PC-3 (cell line): ENCODE results near the gene UGT2B17. TPM values are rescaled to one million over a fixed set of nuclear protein-coding genes. Genes with fewer than 3 reads are reported as not detected.

ENCODE experiments used
- ATAC-seq: fragments of 200-7000 bp; cut with Tn5 transposase; 2 replicates; pipeline ENCODE4 v1.9.1; 2020; ENCODE audit warnings: mild to moderate bottlenecking, moderate library complexity
- BruUV-seq: library from RNA; stranded (reverse); fragments of 400-500 nt; replicated peaks from 2 replicates; lab custom pipeline; 2021; lab: Mats Ljungman, UMichigan
- CTCF ChIA-PET: fragments of 300-600 bp; sonication (Branson Sonifier 250); formaldehyde crosslinking; loops from one replicate; lab custom pipeline; 2022; ENCODE audit warnings: antibody characterized with exemption; lab: Charles Lee
- POLR2A ChIA-PET: fragments of 300-600 bp; sonication (Branson Sonifier 250); formaldehyde crosslinking; loops from one replicate; lab custom pipeline; 2022; ENCODE audit warnings: antibody characterized with exemption; ENCODE audit not compliant: unreplicated experiment; lab: Charles Lee
- DNase-seq: peaks from one replicate; pipeline ENCODE4 v3.0.0-alpha.2; 2015
- H2AFZ ChIP-seq: fragments of 300-600 bp; sonication (generic); 2 replicates; pipeline ENCODE4 v1.6.0; 2016; ENCODE audit warnings: antibody characterized with exemption, low read length
- H3F3A ChIP-seq: fragments of 300-600 bp; sonication (generic); one replicate; pipeline ENCODE4 v1.6.0; 2017; ENCODE audit warnings: antibody characterized with exemption, low read length, control low read depth, mild to moderate bottlenecking; ENCODE audit not compliant: unreplicated experiment
- H3K27ac ChIP-seq: fragments of 300-600 bp; sonication (generic); 2 replicates; pipeline ENCODE4 v1.5.1; 2016; ENCODE audit warnings: mild to moderate bottlenecking, low read length
- H3K27me3 ChIP-seq: fragments of 300-600 bp; sonication (generic); 2 replicates; pipeline ENCODE4 v1.6.1; 2016; ENCODE audit warnings: low read length, mixed read lengths
- H3K36me3 ChIP-seq: fragments of 300-600 bp; sonication (generic); 2 replicates; pipeline ENCODE4 v1.6.1; 2016; ENCODE audit warnings: low read depth, mixed run types, low read length, mixed read lengths
- H3K4me1 ChIP-seq: fragments of 300-600 bp; sonication (generic); 2 replicates; pipeline ENCODE4 v1.5.1; 2016; ENCODE audit warnings: low read length; ENCODE audit not compliant: insufficient read depth
- H3K4me2 ChIP-seq: fragments of 300-600 bp; sonication (generic); 2 replicates; pipeline ENCODE4 v1.6.0; 2016; ENCODE audit warnings: low read length
- H3K4me3 ChIP-seq: fragments of 300-600 bp; sonication (generic); 2 replicates; pipeline ENCODE4 v1.5.1; 2016; ENCODE audit warnings: mild to moderate bottlenecking, low read length, mixed read lengths
- H3K79me2 ChIP-seq: fragments of 300-600 bp; sonication (generic); 2 replicates; pipeline ENCODE4 v1.6.1; 2017; ENCODE audit warnings: low read length, mixed read lengths
- H3K9ac ChIP-seq: fragments of 300-600 bp; sonication (generic); 2 replicates; pipeline ENCODE4 v1.6.0; 2016; ENCODE audit warnings: mild to moderate bottlenecking, low read length
- H3K9me2 ChIP-seq: fragments of 300-600 bp; sonication (generic); replicated peaks from 2 replicates; pipeline ENCODE4 v1.6.1; 2016; ENCODE audit warnings: mixed run types, low read length, mixed read lengths
- H3K9me3 ChIP-seq: fragments of 300-600 bp; sonication (generic); 2 replicates; pipeline ENCODE4 v1.6.1; 2016; ENCODE audit warnings: low read length, mixed read lengths
- H4K20me1 ChIP-seq: fragments of 300-600 bp; sonication (generic); 2 replicates; pipeline ENCODE4 v1.6.1; 2016; ENCODE audit warnings: low read length, mixed read lengths
- CTCF ChIP-seq: fragments of 300-600 bp; sonication (generic); conservative IDR thresholded peaks from 2 replicates; pipeline ENCODE4 v1.5.1; 2017; ENCODE audit warnings: antibody characterized with exemption, low read depth, mild to moderate bottlenecking, low read length
- EZH2 ChIP-seq: fragments of 300-600 bp; sonication (generic); IDR thresholded peaks from one replicate; pipeline ENCODE4 v1.6.1; 2017; ENCODE audit warnings: antibody characterized with exemption, mild to moderate bottlenecking, low read length; ENCODE audit not compliant: unreplicated experiment
- EZH2phosphoT487 ChIP-seq: fragments of 300-600 bp; sonication (generic); IDR thresholded peaks from 2 replicates; pipeline ENCODE4 v1.6.1; 2018; ENCODE audit warnings: mild to moderate bottlenecking, antibody characterized with exemption, low read length, borderline replicate concordance
- intact Hi-C: fragments of 100-400 bp; cut with micrococcal nuclease; formaldehyde crosslinking; loops from 2 replicates; pipeline ENCODE4 v1.9.0; 2023
- total RNA-seq: library from RNA; depleted of rRNA; stranded (reverse); fragments of >200 nt; gene quantifications from 2 replicates; pipeline ENCODE4 v1.2.3, GENCODE V29; 2014

Gene UGT2B17
- total RNA-seq, 1 experiment from 2014 or later, result not detected

- Histone ChIP-seq H3K9me2 (no peaks in the 10 kb centered on the region), H3K9me3 (no peaks in the 10 kb centered on the region), H3F3A (no peaks in the 10 kb centered on the region), H3K9ac (no peak overlapping the region), H3K27me3 (no peaks in the 10 kb centered on the region), H3K79me2 (no peaks in the 10 kb centered on the region), H3K4me2 (0 out of 2 replicates have a peak overlapping the region, but pooled peaks have one; percentile 2), H2AFZ (no peak overlapping the region), H3K27ac (peak overlapping the region; percentile 14; the same call in 1 of the 2 replicates), H3K4me3 (no peak overlapping the region), H3K4me1 (peaks cover 22% of the 10 kb centered on the region), H3K36me3 (no peaks in the 10 kb centered on the region), H4K20me1 (no peaks in the 10 kb centered on the region)
- intact Hi-C loops, result no loop called here
- POLR2A ChIA-PET, result interaction anchor here (0.6 kb wide), 1 partner anchor 38 kb away, joined by 3 read pairs; no protein-coding TSS in a partner anchor
- CTCF ChIA-PET, result no interaction called here
- no peak for TF ChIP-seq CTCF
- no peak for TF ChIP-seq EZH2phosphoT487
- TF ChIP-seq EZH2, result no peak
- ATAC-seq (peak; percentile 95), DNase-seq (peak; percentile 77)
- BruUV-seq, result no TSS peak
Measured at GRCh38 chr4:68591204-68591603, 15.1 kb upstream of the UGT2B17 start.

GRCh38 chr4:68589790-68590189, 13.7 kb upstream of the UGT2B17 start:
- ChIA-PET POLR2A (no interaction called here), CTCF (no interaction called here)
- Histone ChIP-seq H3K27me3 (no peaks in the 10 kb centered on the region), H3K79me2 (no peaks in the 10 kb centered on the region), H3F3A (no peaks in the 10 kb centered on the region), H3K4me2 (no peak overlapping the region), H3K4me3 (no peak overlapping the region), H4K20me1 (no peaks in the 10 kb centered on the region), H3K36me3 (no peaks in the 10 kb centered on the region), H3K9me3 (no peaks in the 10 kb centered on the region), H3K9me2 (no peaks in the 10 kb centered on the region), H3K9ac (no peak overlapping the region), H3K27ac (no peak overlapping the region), H2AFZ (no peak overlapping the region), H3K4me1 (peaks cover 22% of the 10 kb centered on the region)
- ATAC-seq (no peak), DNase-seq (peak; percentile 49)
- no peak for TF ChIP-seq CTCF
- TF ChIP-seq EZH2phosphoT487, result no peak
- no peak for TF ChIP-seq EZH2
- BruUV-seq, result no TSS peak
- intact Hi-C loops, result no loop called here

GRCh38 chr4:68582339-68582717, 6.2 kb upstream of the UGT2B17 start:
- Histone ChIP-seq H3K4me2 (no peak overlapping the region), H3K9me3 (no peaks in the 10 kb centered on the region), H3F3A (no peaks in the 10 kb centered on the region), H3K79me2 (no peaks in the 10 kb centered on the region), H3K27ac (peak overlapping the region; percentile 27), H3K4me1 (peaks cover 9% of the 10 kb centered on the region; the same call in 1 of the 2 replicates), H4K20me1 (no peaks in the 10 kb centered on the region), H3K27me3 (no peaks in the 10 kb centered on the region), H2AFZ (peak overlapping the region; percentile 5; the same call in 1 of the 2 replicates), H3K9me2 (no peaks in the 10 kb centered on the region), H3K9ac (no peak overlapping the region), H3K4me3 (no peak overlapping the region), H3K36me3 (no peaks in the 10 kb centered on the region)
- POLR2A ChIA-PET, result no interaction called here
- TF ChIP-seq EZH2 (no peak), EZH2phosphoT487 (no peak), CTCF (no peak)
- BruUV-seq, result no TSS peak
- CTCF ChIA-PET, result no interaction called here
- intact Hi-C loops, result no loop called here
- ATAC-seq (no peak), DNase-seq (peak; percentile 30)
